Immature natural killer cell (primary cell): ENCODE measurements around the gene ALDH5A1. TPM values are rescaled to one million over a fixed set of nuclear protein-coding genes. Genes with fewer than 3 reads are reported as not detected.

ENCODE experiments used
- DNase-seq, 3 donors: peaks; one replicate each; pipeline ENCODE4 v3.0.0; 2022; ENCODE audit warnings: mixed read lengths in 1 of 3
- H3K27ac Mint-ChIP-seq, 6 donors: one replicate each; pipeline ENCODE4 v1.8.0; 2020; ENCODE audit warnings: mixed read lengths in 6 of 6, mild to moderate bottlenecking in 5 of 6, inconsistent platforms in 4 of 6, moderate library complexity in 3 of 6
- H3K27me3 Mint-ChIP-seq, 3 donors: one replicate each; pipeline ENCODE4 v1.8.0; 2020 to 2021; ENCODE audit warnings: low read depth in 3 of 3, mild to moderate bottlenecking in 3 of 3, mixed read lengths in 3 of 3, moderate library complexity in 3 of 3, inconsistent platforms in 1 of 3
- H3K36me3 Mint-ChIP-seq, 3 donors: one replicate each; pipeline ENCODE4 v1.8.0; 2020; ENCODE audit warnings: mixed read lengths in 3 of 3, inconsistent platforms in 2 of 3, mild to moderate bottlenecking in 2 of 3
- H3K4me1 Mint-ChIP-seq, 2 donors: one replicate each; pipeline ENCODE4 v1.8.0; 2020; ENCODE audit warnings: inconsistent platforms in 2 of 2, mild to moderate bottlenecking in 2 of 2, mixed read lengths in 2 of 2, moderate library complexity in 1 of 2
- H3K4me3 Mint-ChIP-seq, 5 donors: one replicate each; pipeline ENCODE4 v1.8.0; 2020; ENCODE audit warnings: mild to moderate bottlenecking in 5 of 5, mixed read lengths in 5 of 5, inconsistent platforms in 3 of 5, moderate library complexity in 3 of 5
- H3K9me3 Mint-ChIP-seq, 6 donors: one replicate each; pipeline ENCODE4 v1.8.0; 2020; ENCODE audit warnings: mild to moderate bottlenecking in 6 of 6, mixed read lengths in 6 of 6, inconsistent platforms in 4 of 6, moderate library complexity in 3 of 6
- polyA plus RNA-seq, 3 donors: library from polyadenylated mRNA; unstranded; fragments of 300-500 nt; fragmentation: Illumina TruSeq; gene quantifications; one replicate each; pipeline ENCODE4 v1.2.3, GENCODE V29; 2021

Gene ALDH5A1
- polyA plus RNA-seq, 3 donors from 2014 or later = 3.6 to 8.7 (median 6.1) TPM

DNA sequence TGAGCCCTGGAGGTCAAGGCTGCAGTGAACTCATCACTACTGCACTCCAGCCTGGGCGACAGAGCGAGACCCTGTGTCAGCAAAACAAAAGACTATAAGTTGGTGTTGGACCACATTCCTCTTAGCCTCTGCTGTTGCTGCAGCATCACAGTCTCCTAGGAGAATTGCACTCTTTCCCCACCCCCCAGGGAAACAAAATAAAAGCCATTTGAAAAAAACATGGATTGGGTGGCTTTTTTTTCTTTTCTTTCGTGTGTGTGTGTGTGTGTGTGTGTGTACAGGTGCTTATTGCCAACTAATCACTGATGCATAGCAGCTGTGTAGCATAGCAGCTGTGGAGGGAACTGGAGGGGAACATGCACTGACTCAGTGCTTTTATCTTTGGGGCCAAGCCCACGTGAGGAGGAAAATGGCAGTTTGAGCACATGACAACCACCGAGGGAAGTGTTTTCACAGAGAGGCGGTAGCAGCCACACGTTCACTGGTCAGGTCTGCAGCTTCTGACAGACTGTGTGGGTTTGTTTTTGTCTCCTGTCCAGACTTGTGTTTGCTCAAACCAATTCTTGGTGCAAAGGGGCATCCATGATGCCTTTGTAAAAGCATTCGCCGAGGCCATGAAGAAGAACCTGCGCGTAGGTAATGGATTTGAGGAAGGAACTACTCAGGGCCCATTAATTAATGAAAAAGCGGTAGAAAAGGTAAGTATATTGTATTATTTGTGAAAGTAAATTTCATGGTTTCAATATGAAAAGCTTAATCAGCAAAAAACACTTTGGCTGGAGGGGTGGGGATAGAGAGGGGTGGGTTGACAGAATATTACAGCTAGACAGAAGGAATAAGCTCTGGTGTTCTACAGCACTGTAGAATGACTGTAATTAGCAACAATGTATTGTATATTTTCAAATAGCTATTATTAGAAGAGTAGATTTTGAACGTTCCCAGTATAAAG lies 27.7 kb downstream of the ALDH5A1 start:
- H3K27me3 Mint-ChIP-seq = peaks cover 0 to 2% (median 0%) of the 10 kb centered on the region in 3 donors
- no peak overlapping the region for H3K4me3 Mint-ChIP-seq
- H3K36me3 Mint-ChIP-seq = peaks cover 0 to 7% (median 6%) of the 10 kb centered on the region in 3 donors
- no peaks in the 10 kb centered on the region for H3K9me3 Mint-ChIP-seq
- DNase-seq = no peak
- H3K4me1 Mint-ChIP-seq = no peaks in the 10 kb centered on the region
- H3K27ac Mint-ChIP-seq = peak overlapping the region in 1 of 6 donors; percentile 31

DNA sequence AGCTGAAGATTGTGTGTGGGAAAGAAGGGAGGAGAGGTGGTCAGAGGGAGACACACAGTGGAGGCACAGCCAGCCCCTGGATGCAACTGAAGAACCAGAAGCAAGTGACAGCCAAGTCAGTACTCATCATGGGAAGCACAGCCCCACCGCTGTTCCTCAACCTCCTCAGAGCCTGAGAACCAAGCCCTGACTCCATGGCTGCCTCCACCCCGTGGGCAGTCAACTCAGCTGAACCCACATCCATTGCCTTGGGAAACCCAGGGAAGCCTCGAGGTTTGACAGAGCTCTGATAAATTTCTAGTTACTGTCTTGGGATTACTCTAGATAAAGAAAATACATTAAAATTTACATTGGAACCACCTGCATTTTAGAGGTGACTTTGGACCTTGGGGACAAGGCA lies 29.6 kb downstream of the ALDH5A1 start:
- H3K27ac Mint-ChIP-seq = no peak overlapping the region
- H3K9me3 Mint-ChIP-seq = no peaks in the 10 kb centered on the region
- H3K4me3 Mint-ChIP-seq = no peak overlapping the region
- no peak for DNase-seq
- H3K36me3 Mint-ChIP-seq = peaks cover 3 to 11% (median 3%) of the 10 kb centered on the region in 3 donors
- no peaks in the 10 kb centered on the region for H3K27me3 Mint-ChIP-seq
- H3K4me1 Mint-ChIP-seq = no peaks in the 10 kb centered on the region

DNA sequence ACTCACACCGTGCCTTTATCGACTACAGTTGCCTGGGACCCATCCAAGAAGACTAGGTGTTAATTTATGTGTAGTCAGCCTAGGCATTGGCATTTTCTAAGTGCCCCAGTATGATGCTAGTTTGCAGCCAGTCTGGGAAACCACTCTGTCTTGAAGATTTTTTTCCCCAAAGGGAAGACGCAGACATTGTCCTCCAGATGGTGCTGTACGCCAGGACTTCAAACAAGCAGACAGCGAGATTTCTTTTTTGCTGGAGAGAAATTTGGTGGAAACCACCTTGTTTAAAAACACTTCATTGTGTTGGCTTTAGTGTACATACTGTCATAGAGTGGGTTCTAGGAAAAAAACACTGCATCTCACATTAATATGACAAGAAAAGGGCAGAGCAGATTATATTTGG lies 30.0 kb downstream of the ALDH5A1 start:
- H3K9me3 Mint-ChIP-seq = no peaks in the 10 kb centered on the region
- no peak overlapping the region for H3K4me3 Mint-ChIP-seq
- H3K27ac Mint-ChIP-seq = no peak overlapping the region
- H3K4me1 Mint-ChIP-seq = no peaks in the 10 kb centered on the region
- no peaks in the 10 kb centered on the region for H3K27me3 Mint-ChIP-seq
- DNase-seq = no peak
- H3K36me3 Mint-ChIP-seq = peaks cover 3 to 12% (median 4%) of the 10 kb centered on the region in 3 donors

- Mint-ChIP-seq H3K27ac (no peak overlapping the region), H3K4me1 (no peaks in the 10 kb centered on the region), H3K27me3 (peaks cover 0 to 1% (median 0%) of the 10 kb centered on the region in 3 donors), H3K36me3 (peaks cover 24 to 50% (median 30%) of the 10 kb centered on the region in 3 donors), H3K4me3 (no peak overlapping the region), H3K9me3 (no peaks in the 10 kb centered on the region)
- DNase-seq = no peak
Measured at GRCh38 chr6:24529985-24530384, 35.2 kb downstream of the ALDH5A1 start.

DNA sequence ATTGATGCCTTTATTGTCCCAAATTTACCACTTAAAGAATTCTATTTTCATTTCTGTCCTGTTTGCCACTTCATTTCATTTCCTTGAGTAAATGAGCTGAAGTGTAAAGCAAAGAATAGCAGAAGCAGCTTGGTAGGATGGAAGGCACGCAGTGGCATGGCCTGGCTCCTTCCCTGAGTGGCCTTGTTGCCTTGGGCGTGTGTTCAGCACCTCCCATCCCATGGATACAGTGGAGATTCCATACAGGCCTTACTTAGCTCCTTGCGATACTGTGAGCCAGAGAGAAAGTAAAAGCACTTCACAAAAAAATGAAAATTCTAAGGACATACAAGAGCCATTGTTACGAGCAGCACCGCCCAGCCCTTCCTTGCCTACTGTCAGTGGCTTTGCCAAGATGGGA lies 39.6 kb downstream of the ALDH5A1 start:
- Mint-ChIP-seq H3K4me1 (no peaks in the 10 kb centered on the region), H3K27me3 (peaks cover 0 to 1% (median 0%) of the 10 kb centered on the region in 3 donors), H3K27ac (no peak overlapping the region), H3K36me3 (peaks cover 21 to 48% (median 39%) of the 10 kb centered on the region in 3 donors), H3K4me3 (no peak overlapping the region), H3K9me3 (no peaks in the 10 kb centered on the region)
- DNase-seq = no peak

DNA sequence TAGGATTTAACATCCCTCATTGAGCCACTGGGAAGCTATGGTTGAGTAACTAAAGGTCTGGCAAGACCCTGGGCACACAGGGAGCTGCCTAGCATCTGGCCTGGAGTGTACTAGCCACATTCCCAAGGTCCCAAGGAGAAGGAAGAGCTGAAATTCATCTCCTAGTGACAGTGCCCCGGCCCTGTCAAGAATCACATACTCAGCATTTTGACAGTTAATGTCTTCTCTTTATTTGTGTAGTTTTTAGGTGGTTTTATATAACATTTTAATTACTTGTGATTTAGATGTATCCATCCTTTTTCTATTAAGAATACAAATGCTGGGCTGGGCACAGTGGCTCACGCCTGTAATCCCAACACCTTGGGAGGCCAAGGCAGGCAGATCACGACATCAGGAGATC lies 40.4 kb downstream of the ALDH5A1 start:
- Mint-ChIP-seq H3K27ac (no peak overlapping the region), H3K36me3 (peaks cover 16 to 43% (median 35%) of the 10 kb centered on the region in 3 donors), H3K9me3 (no peaks in the 10 kb centered on the region), H3K4me1 (no peaks in the 10 kb centered on the region), H3K4me3 (no peak overlapping the region), H3K27me3 (peaks cover 0 to 1% (median 0%) of the 10 kb centered on the region in 3 donors)
- DNase-seq = no peak

- H3K27ac Mint-ChIP-seq = peak overlapping the region in 1 of 6 donors; percentile 1
- peaks cover 15 to 37% (median 29%) of the 10 kb centered on the region in 3 donors for H3K36me3 Mint-ChIP-seq
- H3K4me1 Mint-ChIP-seq = no peaks in the 10 kb centered on the region
- no peak for DNase-seq
- no peak overlapping the region for H3K4me3 Mint-ChIP-seq
- no peaks in the 10 kb centered on the region for H3K27me3 Mint-ChIP-seq
- no peaks in the 10 kb centered on the region for H3K9me3 Mint-ChIP-seq
Measured at GRCh38 chr6:24536466-24536865, 41.7 kb downstream of the ALDH5A1 start.

DNA sequence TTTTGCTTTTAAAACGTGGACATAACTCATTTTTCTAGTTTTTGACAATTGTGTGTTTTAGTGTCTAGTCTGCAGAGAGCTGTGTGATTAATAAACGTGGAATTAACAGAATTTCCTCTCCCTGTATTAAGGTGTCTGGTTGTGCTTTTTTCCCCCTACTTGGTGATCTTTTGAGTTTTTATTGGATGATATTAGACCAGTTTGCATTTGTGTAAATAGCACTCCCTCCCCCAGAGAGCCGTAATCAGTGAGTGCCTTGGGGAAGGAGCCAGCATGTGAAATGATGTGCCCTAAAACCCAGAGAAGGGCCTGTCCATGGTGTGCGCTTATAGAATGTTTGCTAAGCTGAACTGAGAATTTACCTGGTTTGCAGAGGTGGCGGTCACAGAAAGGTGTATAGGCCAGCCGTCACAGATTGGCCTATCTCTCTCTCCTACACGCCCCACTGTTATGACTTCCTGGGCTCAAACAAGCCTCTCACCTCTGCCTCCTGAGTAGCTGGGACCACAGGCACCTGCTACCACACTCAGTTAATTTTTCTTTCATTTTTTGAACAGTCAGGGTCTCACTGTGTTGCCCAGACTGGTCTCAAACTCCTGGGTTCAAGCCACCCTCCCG lies 42.4 kb downstream of the ALDH5A1 start:
- Mint-ChIP-seq H3K27ac (no peak overlapping the region), H3K9me3 (no peaks in the 10 kb centered on the region), H3K4me3 (no peak overlapping the region), H3K4me1 (no peaks in the 10 kb centered on the region), H3K36me3 (peaks cover 15 to 30% (median 23%) of the 10 kb centered on the region in 3 donors), H3K27me3 (no peaks in the 10 kb centered on the region)
- no peak for DNase-seq

- no peaks in the 10 kb centered on the region for H3K4me1 Mint-ChIP-seq
- no peak overlapping the region for H3K4me3 Mint-ChIP-seq
- H3K27me3 Mint-ChIP-seq = no peaks in the 10 kb centered on the region
- H3K36me3 Mint-ChIP-seq = peaks cover 13 to 23% (median 22%) of the 10 kb centered on the region in 3 donors
- no peak overlapping the region for H3K27ac Mint-ChIP-seq
- H3K9me3 Mint-ChIP-seq = no peaks in the 10 kb centered on the region
- DNase-seq = no peak
Measured at GRCh38 chr6:24537771-24538385, 43.1 kb downstream of the ALDH5A1 start.

DNA sequence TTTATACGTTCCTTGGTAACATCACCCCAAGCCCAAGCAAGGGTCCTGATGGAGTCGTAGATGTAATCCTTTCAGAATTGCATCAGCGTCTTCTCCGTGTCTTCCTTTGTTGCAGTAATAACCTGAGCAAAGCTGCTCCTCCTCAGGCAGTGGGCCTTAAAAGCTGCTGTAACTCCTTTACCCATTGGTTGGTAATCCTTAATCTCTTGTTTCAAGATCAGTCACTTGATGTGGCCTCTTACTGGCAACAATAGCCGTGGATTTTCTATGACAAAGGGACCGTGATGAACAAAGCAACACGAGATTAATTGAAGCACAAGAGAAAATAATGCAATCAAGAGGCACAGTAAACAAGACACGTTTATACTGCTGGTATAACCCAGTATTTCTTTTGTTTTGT lies 44.6 kb downstream of the ALDH5A1 start:
- Mint-ChIP-seq H3K36me3 (peaks cover 5 to 13% (median 11%) of the 10 kb centered on the region in 3 donors), H3K4me1 (no peaks in the 10 kb centered on the region), H3K9me3 (no peaks in the 10 kb centered on the region), H3K27me3 (no peaks in the 10 kb centered on the region), H3K27ac (no peak overlapping the region), H3K4me3 (no peak overlapping the region)
- DNase-seq = no peak

- Mint-ChIP-seq H3K27ac (peak overlapping the region in 1 of 6 donors; percentile 28), H3K4me3 (no peak overlapping the region), H3K9me3 (no peaks in the 10 kb centered on the region), H3K27me3 (no peaks in the 10 kb centered on the region), H3K4me1 (no peaks in the 10 kb centered on the region), H3K36me3 (peaks cover 0 to 7% (median 6%) of the 10 kb centered on the region in 3 donors)
- DNase-seq = no peak
Measured at GRCh38 chr6:24540197-24540596, 45.4 kb downstream of the ALDH5A1 start.

GRCh38 chr6:24543683-24544082 lies 48.9 kb downstream of the ALDH5A1 start:
- no peaks in the 10 kb centered on the region for H3K4me1 Mint-ChIP-seq

DNA sequence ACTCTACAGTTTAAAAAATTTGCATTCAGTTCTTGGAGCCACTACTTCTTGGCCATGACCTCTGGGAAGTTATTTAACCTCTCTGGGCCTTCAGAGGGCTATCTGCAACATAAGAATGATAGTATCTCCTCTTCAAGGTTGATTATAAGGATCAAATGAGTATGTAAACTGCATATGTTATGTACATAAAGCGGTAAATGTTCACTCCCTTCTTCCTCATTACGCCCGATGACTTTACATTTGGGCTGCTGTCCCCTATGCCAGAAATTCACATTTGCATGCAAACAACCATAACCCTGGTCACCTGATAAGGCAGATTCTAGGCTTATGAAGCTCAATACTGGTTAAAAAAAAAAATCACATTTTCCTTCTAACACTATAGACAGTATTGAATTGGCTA lies 50.4 kb downstream of the ALDH5A1 start:
- H3K27ac Mint-ChIP-seq = no peak overlapping the region
- no peak for DNase-seq
- no peak overlapping the region for H3K4me3 Mint-ChIP-seq
- peaks cover 0 to 3% (median 0%) of the 10 kb centered on the region in 6 donors for H3K9me3 Mint-ChIP-seq
- peaks cover 0 to 8% (median 0%) of the 10 kb centered on the region in 3 donors for H3K27me3 Mint-ChIP-seq
- peaks cover 0 to 4% (median 0%) of the 10 kb centered on the region in 3 donors for H3K36me3 Mint-ChIP-seq
- no peaks in the 10 kb centered on the region for H3K4me1 Mint-ChIP-seq

More at GRCh38 chr6:24543683-24544082, 48.9 kb downstream of the ALDH5A1 start:
- no peak overlapping the region for H3K27ac Mint-ChIP-seq
- H3K36me3 Mint-ChIP-seq = peaks cover 0 to 4% (median 0%) of the 10 kb centered on the region in 3 donors
- H3K4me3 Mint-ChIP-seq = no peak overlapping the region
- no peaks in the 10 kb centered on the region for H3K9me3 Mint-ChIP-seq
- DNase-seq = no peak
- peaks cover 0 to 6% (median 0%) of the 10 kb centered on the region in 3 donors for H3K27me3 Mint-ChIP-seq

DNA sequence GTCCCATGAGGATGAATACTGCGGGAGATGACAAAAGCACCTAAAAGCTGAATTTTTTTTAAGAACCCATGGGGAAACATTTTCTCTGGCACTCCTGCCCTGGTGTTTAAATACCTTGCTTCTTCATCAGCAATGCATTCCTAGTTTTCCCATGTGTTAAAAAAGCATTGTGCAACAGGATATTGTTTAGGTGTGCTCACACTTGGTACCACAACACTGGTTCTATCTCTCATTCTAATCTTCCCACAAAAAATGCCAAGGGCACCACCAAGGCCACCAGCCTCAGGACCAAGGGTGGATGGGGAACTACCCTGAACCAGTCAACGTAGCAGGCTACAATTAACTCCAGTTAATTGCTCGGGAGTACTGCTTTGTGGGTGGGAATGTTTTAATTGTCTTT lies 50.9 kb downstream of the ALDH5A1 start:
- Mint-ChIP-seq H3K36me3 (peaks cover 0 to 4% (median 0%) of the 10 kb centered on the region in 3 donors), H3K4me3 (no peak overlapping the region), H3K4me1 (no peaks in the 10 kb centered on the region), H3K27ac (no peak overlapping the region), H3K27me3 (peaks cover 0 to 8% (median 0%) of the 10 kb centered on the region in 3 donors), H3K9me3 (peaks cover 0 to 3% (median 0%) of the 10 kb centered on the region in 6 donors)
- no peak for DNase-seq
